HG03571 (cell line): ENCODE measurements around the gene C11orf58.

Experiments
- ATAC-seq: cut with Tn5 transposase; IDR thresholded peaks from one replicate; pipeline ENCODE4 v1.9.1; 2021; ENCODE audit not compliant: unreplicated experiment

The C11orf58 gene

GRCh38 chr11:16767957-16768356 lies 29.5 kb downstream of the C11orf58 start:
- ATAC-seq: no peak

- ATAC-seq: no peak
Observed at GRCh38 chr11:16769386-16769785, 30.9 kb downstream of the C11orf58 start.

GRCh38 chr11:16770016-16770415 lies 31.6 kb downstream of the C11orf58 start:
- no peak for ATAC-seq

GRCh38 chr11:16771350-16772140 lies 33.1 kb downstream of the C11orf58 start:
- ATAC-seq: no peak

GRCh38 chr11:16772141-16772512 lies 33.7 kb downstream of the C11orf58 start:
- ATAC-seq: no peak

GRCh38 chr11:16773981-16774935 lies 35.8 kb downstream of the C11orf58 start:
- ATAC-seq: no peak

- no peak for ATAC-seq
Observed at GRCh38 chr11:16774936-16775613, 36.6 kb downstream of the C11orf58 start.

- ATAC-seq: no peak
Observed at GRCh38 chr11:16775614-16776283, 37.3 kb downstream of the C11orf58 start.

- no peak for ATAC-seq
Observed at GRCh38 chr11:16776711-16777612, 38.5 kb downstream of the C11orf58 start.

GRCh38 chr11:16777613-16777975 lies 39.1 kb downstream of the C11orf58 start:
- ATAC-seq: no peak

GRCh38 chr11:16778286-16778685 lies 39.8 kb downstream of the C11orf58 start:
- ATAC-seq: no peak

- ATAC-seq: no peak
Observed at GRCh38 chr11:16778876-16779275, 40.4 kb downstream of the C11orf58 start.

- no peak for ATAC-seq
Observed at GRCh38 chr11:16779436-16779835, 41.0 kb downstream of the C11orf58 start.

GRCh38 chr11:16780146-16780545 lies 41.7 kb downstream of the C11orf58 start:
- ATAC-seq: no peak

GRCh38 chr11:16780698-16781550 lies 42.5 kb downstream of the C11orf58 start:
- ATAC-seq: no peak

- no peak for ATAC-seq
Observed at GRCh38 chr11:16781936-16782919, 43.8 kb downstream of the C11orf58 start.

GRCh38 chr11:16783321-16783801 lies 44.9 kb downstream of the C11orf58 start:
- no peak for ATAC-seq

- ATAC-seq: no peak
Observed at GRCh38 chr11:16784097-16784496, 45.6 kb downstream of the C11orf58 start.
